A673 (cell line): ENCODE data around the gene ZNF830.

Source experiments
- EZH2 ChIP-seq: fragments of 200-600 bp; sonication (generic); IDR thresholded peaks from 2 replicates; pipeline ENCODE4 v1.6.1; 2017; ENCODE audit warnings: borderline replicate concordance, low read depth, mild to moderate bottlenecking, mixed read lengths, antibody characterized with exemption, low read length; ENCODE audit not compliant: poor library complexity, severe bottlenecking
- TF ChIP-seq, protein P1 (sequence below): fragments of 300-800, 200-600 bp; sonication (generic); conservative IDR thresholded peaks from 2 replicates; pipeline ENCODE4 v1.5.1; 2017; ENCODE audit warnings: low read depth, mild to moderate bottlenecking, antibody characterized with exemption, low read length, moderate library complexity, mixed read lengths

DNA sequence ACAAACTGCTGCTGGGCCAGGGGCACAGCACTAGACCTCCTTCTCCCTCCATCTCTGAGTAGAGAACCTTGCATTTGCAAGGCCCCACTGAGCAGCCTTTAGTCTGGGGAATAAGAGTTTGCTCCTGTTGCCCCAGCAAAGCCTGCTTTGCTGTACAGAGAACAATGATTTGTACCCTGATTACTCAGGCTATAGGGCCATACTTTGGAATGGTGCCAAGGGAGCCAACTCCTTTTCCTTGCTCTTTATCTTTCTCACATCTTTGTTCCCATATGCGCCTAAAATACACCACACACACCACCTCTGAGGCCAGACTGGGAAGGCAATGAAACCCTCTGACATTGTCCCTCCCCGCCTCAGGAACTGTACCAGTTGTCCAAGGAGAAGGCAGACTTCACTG, 40.2 kb downstream of the ZNF830 start:
- TF ChIP-seq, protein P1, sequence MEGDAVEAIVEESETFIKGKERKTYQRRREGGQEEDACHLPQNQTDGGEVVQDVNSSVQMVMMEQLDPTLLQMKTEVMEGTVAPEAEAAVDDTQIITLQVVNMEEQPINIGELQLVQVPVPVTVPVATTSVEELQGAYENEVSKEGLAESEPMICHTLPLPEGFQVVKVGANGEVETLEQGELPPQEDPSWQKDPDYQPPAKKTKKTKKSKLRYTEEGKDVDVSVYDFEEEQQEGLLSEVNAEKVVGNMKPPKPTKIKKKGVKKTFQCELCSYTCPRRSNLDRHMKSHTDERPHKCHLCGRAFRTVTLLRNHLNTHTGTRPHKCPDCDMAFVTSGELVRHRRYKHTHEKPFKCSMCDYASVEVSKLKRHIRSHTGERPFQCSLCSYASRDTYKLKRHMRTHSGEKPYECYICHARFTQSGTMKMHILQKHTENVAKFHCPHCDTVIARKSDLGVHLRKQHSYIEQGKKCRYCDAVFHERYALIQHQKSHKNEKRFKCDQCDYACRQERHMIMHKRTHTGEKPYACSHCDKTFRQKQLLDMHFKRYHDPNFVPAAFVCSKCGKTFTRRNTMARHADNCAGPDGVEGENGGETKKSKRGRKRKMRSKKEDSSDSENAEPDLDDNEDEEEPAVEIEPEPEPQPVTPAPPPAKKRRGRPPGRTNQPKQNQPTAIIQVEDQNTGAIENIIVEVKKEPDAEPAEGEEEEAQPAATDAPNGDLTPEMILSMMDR = no peak
- TF ChIP-seq EZH2 = no peak
